GM21528 (cell line): ENCODE results near the gene MYO5C.
"Not testable (repeated sequence)": the region's sequence is repeated elsewhere in the genome, so short reads cannot be mapped to it uniquely, and the experiment has no call there.

Source experiments
- ATAC-seq: cut with Tn5 transposase; IDR thresholded peaks from one replicate; pipeline ENCODE4 v1.9.1; 2021; ENCODE audit warnings: mild to moderate bottlenecking, moderate library complexity; ENCODE audit not compliant: unreplicated experiment, low FRiP score

Gene MYO5C

GRCh38 chr15:52307847-52308246, 12.2 kb upstream of the MYO5C start:
- no peak for ATAC-seq

GRCh38 chr15:52306270-52306669, 10.7 kb upstream of the MYO5C start:
- no peak for ATAC-seq

- no peak for ATAC-seq
These were observed 7.6 kb upstream of the MYO5C start for GRCh38 chr15:52303093-52303772.

- ATAC-seq, result no peak
These were observed 5.8 kb upstream of the MYO5C start for GRCh38 chr15:52301265-52301847.

GRCh38 chr15:52294881-52295420, 653 bp downstream of the MYO5C start:
- ATAC-seq, result no peak

- no peak for ATAC-seq
These were observed 2.7 kb downstream of the MYO5C start for GRCh38 chr15:52292780-52293392.

- ATAC-seq, result no peak
These were observed 4.4 kb downstream of the MYO5C start for GRCh38 chr15:52291204-52291603.

- no peak for ATAC-seq
These were observed 4.8 kb downstream of the MYO5C start for GRCh38 chr15:52290800-52291199.

- no peak for ATAC-seq
These were observed 5.3 kb downstream of the MYO5C start for GRCh38 chr15:52290329-52290728.

- ATAC-seq, result no peak
These were observed 5.9 kb downstream of the MYO5C start for GRCh38 chr15:52289629-52290081.

GRCh38 chr15:52288986-52289385, 6.6 kb downstream of the MYO5C start:
- no peak for ATAC-seq

- ATAC-seq, result no peak
These were observed 7.3 kb downstream of the MYO5C start for GRCh38 chr15:52288051-52288942.

- ATAC-seq, result no peak
These were observed 8.5 kb downstream of the MYO5C start for GRCh38 chr15:52287114-52287513.

- not testable (repeated sequence) for ATAC-seq
These were observed 9.7 kb downstream of the MYO5C start for GRCh38 chr15:52285941-52286340.

GRCh38 chr15:52284164-52284563, 11.4 kb downstream of the MYO5C start:
- no peak for ATAC-seq

- no peak for ATAC-seq
These were observed 12.3 kb downstream of the MYO5C start for GRCh38 chr15:52283281-52283680.

- ATAC-seq, result no peak
These were observed 13.2 kb downstream of the MYO5C start for GRCh38 chr15:52282418-52282817.

GRCh38 chr15:52281085-52282035, 14.2 kb downstream of the MYO5C start:
- no peak for ATAC-seq

GRCh38 chr15:52280326-52281084, 15.1 kb downstream of the MYO5C start:
- no peak for ATAC-seq
